OCI-LY7 (cell line): ENCODE data around the gene C16orf96. TPM values are rescaled to one million over a fixed set of nuclear protein-coding genes. Genes with fewer than 3 reads are reported as not detected.

Source experiments
- BruUV-seq: library from RNA; stranded (reverse); fragments of 400-500 nt; replicated peaks from 2 replicates; lab custom pipeline; 2021; lab: Mats Ljungman, UMichigan
- CTCF ChIA-PET: fragments of 300-600 bp; sonication (Branson Sonifier 250); formaldehyde crosslinking; loops from one replicate; lab custom pipeline; 2022; ENCODE audit warnings: antibody characterized with exemption; ENCODE audit not compliant: unreplicated experiment; lab: Charles Lee
- POLR2A ChIA-PET: fragments of 300-600 bp; sonication (Branson Sonifier 250); formaldehyde crosslinking; loops from one replicate; lab custom pipeline; 2022; ENCODE audit warnings: antibody characterized with exemption; lab: Charles Lee
- DNase-seq: peaks from one replicate; pipeline ENCODE4 v3.0.0-alpha.2; 2015; ENCODE audit warnings: low spot score
- H2AFZ ChIP-seq: fragments of 200-600 bp; sonication (generic), shearing (Covaris generic); 2 replicates; pipeline ENCODE4 v1.6.1; 2014; ENCODE audit warnings: mild to moderate bottlenecking, antibody characterized with exemption, low read length, moderate library complexity
- H3K27ac ChIP-seq: fragments of 200-600 bp; sonication (generic); 2 replicates; pipeline ENCODE4 v1.5.1; 2014; ENCODE audit warnings: mixed run types, low read depth, mild to moderate bottlenecking, moderate library complexity, low read length, inconsistent platforms; ENCODE audit not compliant: poor library complexity, severe bottlenecking
- H3K36me3 ChIP-seq: fragments of 200-600 bp; sonication (generic); 2 replicates; pipeline ENCODE4 v1.6.1; 2014; ENCODE audit warnings: mild to moderate bottlenecking, antibody characterized with exemption, low read length, moderate library complexity, mixed read lengths; ENCODE audit not compliant: insufficient read depth
- H3K4me1 ChIP-seq: fragments of 200-600 bp; sonication (generic); 2 replicates; pipeline ENCODE4 v1.5.1; 2014; ENCODE audit warnings: mild to moderate bottlenecking, low read length; ENCODE audit not compliant: insufficient read depth, poor library complexity, severe bottlenecking
- H3K4me2 ChIP-seq: fragments of 200-600 bp; sonication (generic); 2 replicates; pipeline ENCODE4 v1.6.1; 2014; ENCODE audit warnings: mild to moderate bottlenecking, low read length
- H3K4me3 ChIP-seq: fragments of 200-600 bp; sonication (generic); 2 replicates; pipeline ENCODE4 v1.5.1; 2014; ENCODE audit warnings: mild to moderate bottlenecking, low read depth, low read length; ENCODE audit not compliant: poor library complexity, severe bottlenecking
- H3K79me2 ChIP-seq: fragments of 200-600 bp; sonication (generic); 2 replicates; pipeline ENCODE4 v1.6.1; 2016; ENCODE audit warnings: low read depth, mild to moderate bottlenecking, low read length, moderate library complexity, mixed read lengths; ENCODE audit not compliant: insufficient read depth
- H3K9me2 ChIP-seq: fragments of 200-600 bp; sonication (generic); 2 replicates; pipeline ENCODE4 v1.6.1; 2016; ENCODE audit warnings: mild to moderate bottlenecking, low read length, mixed read lengths; ENCODE audit not compliant: insufficient read depth
- H3K9me3 ChIP-seq: fragments of 200-600 bp; sonication (generic); 2 replicates; pipeline ENCODE4 v1.6.1; 2014; ENCODE audit warnings: mild to moderate bottlenecking, mixed run types, low read length, mixed read lengths
- H4K20me1 ChIP-seq: fragments of 200-600 bp; sonication (generic); 2 replicates; pipeline ENCODE4 v1.6.1; 2014; ENCODE audit warnings: mild to moderate bottlenecking, antibody characterized with exemption, low read length, moderate library complexity, mixed read lengths; ENCODE audit not compliant: insufficient read depth
- EZH2phosphoT487 ChIP-seq: fragments of 200-600 bp; sonication (generic); IDR thresholded peaks from 2 replicates; pipeline ENCODE4 v1.6.1; 2018; ENCODE audit warnings: low read depth, borderline replicate concordance, mild to moderate bottlenecking, mixed run types, antibody characterized with exemption, low read length, moderate library complexity, mixed read lengths
- intact Hi-C: fragments of 100-400 bp; cut with micrococcal nuclease; formaldehyde crosslinking; loops from one replicate; pipeline ENCODE4 v1.10.0; 2022; ENCODE audit not compliant: unreplicated experiment
- total RNA-seq, 2 experiments: library from RNA; depleted of rRNA in 1 of 2; stranded (reverse); fragments of >200 nt in 1 of 2; shearing (Covaris generic) in 1 of 2; gene quantifications; 2 replicates each; pipeline ENCODE4 v1.2.3, GENCODE V29; 2014 to 2022
- TF ChIP-seq, protein P1 (sequence below): fragments of 200-600 bp; sonication (generic); conservative IDR thresholded peaks from 2 replicates; pipeline ENCODE4 v1.5.1; 2014; ENCODE audit warnings: mild to moderate bottlenecking, antibody characterized with exemption, low read length, moderate library complexity, mixed read lengths

The C16orf96 gene
- total RNA-seq, 2 experiments from 2014 or later, result 0.13 to 0.27 TPM

DNA sequence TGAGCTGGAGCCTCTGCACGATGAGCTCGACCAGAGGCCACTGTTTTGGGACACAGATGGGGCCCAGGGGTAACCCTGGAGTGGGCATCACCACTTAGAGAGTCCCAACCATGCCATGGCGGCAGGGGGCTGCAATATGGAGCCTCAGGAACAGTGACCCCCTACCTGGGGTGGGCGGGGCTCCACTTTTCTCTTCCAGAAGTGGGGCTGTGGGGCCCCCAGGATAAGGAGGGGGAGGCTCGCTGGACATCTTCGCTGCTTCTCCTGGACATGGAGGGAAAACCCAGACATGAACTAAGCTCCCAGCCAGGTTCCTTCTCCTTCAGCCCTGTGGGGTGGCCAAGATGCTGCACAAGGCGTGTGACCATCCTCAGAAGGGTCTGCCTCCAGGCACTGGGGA lies 42.3 kb upstream of the C16orf96 start:
- TF ChIP-seq EZH2phosphoT487, result no peak
- TF ChIP-seq, protein P1, sequence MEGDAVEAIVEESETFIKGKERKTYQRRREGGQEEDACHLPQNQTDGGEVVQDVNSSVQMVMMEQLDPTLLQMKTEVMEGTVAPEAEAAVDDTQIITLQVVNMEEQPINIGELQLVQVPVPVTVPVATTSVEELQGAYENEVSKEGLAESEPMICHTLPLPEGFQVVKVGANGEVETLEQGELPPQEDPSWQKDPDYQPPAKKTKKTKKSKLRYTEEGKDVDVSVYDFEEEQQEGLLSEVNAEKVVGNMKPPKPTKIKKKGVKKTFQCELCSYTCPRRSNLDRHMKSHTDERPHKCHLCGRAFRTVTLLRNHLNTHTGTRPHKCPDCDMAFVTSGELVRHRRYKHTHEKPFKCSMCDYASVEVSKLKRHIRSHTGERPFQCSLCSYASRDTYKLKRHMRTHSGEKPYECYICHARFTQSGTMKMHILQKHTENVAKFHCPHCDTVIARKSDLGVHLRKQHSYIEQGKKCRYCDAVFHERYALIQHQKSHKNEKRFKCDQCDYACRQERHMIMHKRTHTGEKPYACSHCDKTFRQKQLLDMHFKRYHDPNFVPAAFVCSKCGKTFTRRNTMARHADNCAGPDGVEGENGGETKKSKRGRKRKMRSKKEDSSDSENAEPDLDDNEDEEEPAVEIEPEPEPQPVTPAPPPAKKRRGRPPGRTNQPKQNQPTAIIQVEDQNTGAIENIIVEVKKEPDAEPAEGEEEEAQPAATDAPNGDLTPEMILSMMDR, result no peak
- H3K4me1 ChIP-seq, result peaks cover 9% of the 10 kb centered on the region
- ChIA-PET CTCF (no interaction called here), POLR2A (no interaction called here)
- no peaks in the 10 kb centered on the region for H3K9me3 ChIP-seq
- no peaks in the 10 kb centered on the region for H3K79me2 ChIP-seq
- no TSS peak for BruUV-seq
- no peak overlapping the region for H2AFZ ChIP-seq
- intact Hi-C loops, result no loop called here
- no peak overlapping the region for H3K4me2 ChIP-seq
- DNase-seq, result no peak
- H3K9me2 ChIP-seq, result no peaks in the 10 kb centered on the region
- no peak overlapping the region for H3K27ac ChIP-seq
- H4K20me1 ChIP-seq, result no peaks in the 10 kb centered on the region
- no peak overlapping the region for H3K4me3 ChIP-seq
- peaks cover 42% of the 10 kb centered on the region for H3K36me3 ChIP-seq

DNA sequence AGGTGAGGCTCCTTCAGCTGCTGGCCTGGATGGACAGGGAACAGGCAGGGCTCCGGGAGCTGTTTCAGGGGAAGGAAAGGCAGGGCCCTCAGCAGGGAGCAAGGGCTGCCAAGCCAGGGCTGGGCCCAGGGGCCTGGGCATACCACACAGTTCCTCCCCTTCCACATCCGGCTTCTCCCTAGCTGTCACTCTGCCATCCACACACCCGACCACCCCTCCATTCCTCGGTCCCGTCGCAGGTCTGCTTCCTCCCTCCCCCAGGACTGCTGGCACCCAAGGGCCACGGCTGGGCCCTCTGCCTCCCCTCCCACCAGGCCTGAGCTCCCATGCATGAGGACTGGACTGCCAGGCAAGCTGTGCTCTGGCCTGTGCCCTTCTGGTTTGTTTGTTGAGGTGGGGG lies 41.5 kb upstream of the C16orf96 start:
- Histone ChIP-seq H3K36me3 (peaks cover 34% of the 10 kb centered on the region), H3K79me2 (no peaks in the 10 kb centered on the region), H3K4me2 (no peak overlapping the region), H2AFZ (no peak overlapping the region), H3K9me3 (no peaks in the 10 kb centered on the region), H3K27ac (no peak overlapping the region), H4K20me1 (no peaks in the 10 kb centered on the region), H3K4me1 (peaks cover 9% of the 10 kb centered on the region), H3K4me3 (no peak overlapping the region), H3K9me2 (no peaks in the 10 kb centered on the region)
- intact Hi-C loops, result no loop called here
- POLR2A ChIA-PET, result no interaction called here
- BruUV-seq, result no TSS peak
- no peak for DNase-seq
- CTCF ChIA-PET, result no interaction called here
- TF ChIP-seq, protein P1, result no peak
- TF ChIP-seq EZH2phosphoT487, result no peak

DNA sequence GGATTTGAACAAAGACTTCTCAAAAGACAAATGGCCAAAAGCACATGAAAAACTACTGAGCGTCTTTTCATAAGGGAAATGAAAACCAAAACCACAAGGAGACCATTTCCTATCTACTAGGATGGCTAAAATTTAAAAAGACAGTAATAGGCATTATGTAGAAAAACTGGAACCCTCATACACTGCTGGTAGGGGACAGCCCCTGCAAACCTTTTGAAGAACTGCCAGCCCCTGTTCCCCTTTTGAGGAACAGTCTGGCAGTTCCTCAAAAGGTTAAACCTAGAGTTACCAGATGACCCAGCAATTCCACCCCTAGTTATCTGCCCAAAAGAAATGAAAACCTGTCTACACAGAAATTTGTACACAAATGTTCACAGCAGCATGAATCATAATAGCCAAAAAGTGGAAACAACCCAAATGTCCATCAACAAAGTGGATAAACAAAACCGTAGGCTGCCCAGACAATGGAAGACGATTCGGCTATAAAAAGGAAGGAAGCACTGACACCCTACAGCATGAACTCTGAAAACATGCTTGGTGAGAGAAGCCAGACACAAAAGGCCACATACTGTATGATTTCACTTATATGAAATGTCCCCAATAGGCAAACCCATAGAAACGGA lies 40.4 kb upstream of the C16orf96 start:
- TSS peak; percentile 35 for BruUV-seq
- Histone ChIP-seq H4K20me1 (no peaks in the 10 kb centered on the region), H3K36me3 (peaks cover 25% of the 10 kb centered on the region; the same call in 1 of the 2 replicates), H3K9me2 (no peaks in the 10 kb centered on the region), H3K79me2 (no peaks in the 10 kb centered on the region), H3K9me3 (no peaks in the 10 kb centered on the region), H3K27ac (no peak overlapping the region), H3K4me2 (no peak overlapping the region), H3K4me1 (peaks cover 9% of the 10 kb centered on the region), H3K4me3 (no peak overlapping the region), H2AFZ (no peak overlapping the region)
- DNase-seq, result peak; percentile 20
- TF ChIP-seq, protein P1, result no peak
- TF ChIP-seq EZH2phosphoT487, result no peak
- intact Hi-C loops, result no loop called here
- ChIA-PET POLR2A (interaction anchor here (0.6 kb wide), 1 partner anchor 29 kb away, joined by 3 read pairs; no protein-coding TSS in a partner anchor), CTCF (no interaction called here)
